IPS-15b (cell line): ENCODE data around the gene PTPRT.

Source experiments
- H3K27me3 ChIP-seq: one replicate; pipeline ENCODE4 v1.6.1; 2013; ENCODE audit warnings: low read length; ENCODE audit not compliant: control insufficient read depth, insufficient read depth
- H3K36me3 ChIP-seq: one replicate; pipeline ENCODE4 v1.6.1; 2013; ENCODE audit warnings: low read length; ENCODE audit not compliant: control insufficient read depth, insufficient read depth
- H3K4me1 ChIP-seq: one replicate; pipeline ENCODE4 v1.6.1; 2013; ENCODE audit warnings: mild to moderate bottlenecking, low read length; ENCODE audit not compliant: control insufficient read depth, insufficient read depth
- H3K4me3 ChIP-seq: one replicate; pipeline ENCODE4 v1.5.1; 2013; ENCODE audit warnings: low read depth, low read length
- H3K9ac ChIP-seq: one replicate; pipeline ENCODE4 v1.6.1; 2013; ENCODE audit warnings: low read depth, mild to moderate bottlenecking, low read length
- H3K9me3 ChIP-seq: one replicate; pipeline ENCODE4 v1.6.1; 2013; ENCODE audit warnings: mild to moderate bottlenecking, low read length; ENCODE audit not compliant: control insufficient read depth, insufficient read depth

The PTPRT gene

GRCh38 chr20:42179768-42180167 lies 1009.9 kb downstream of the PTPRT start:
- H3K9ac ChIP-seq: no peak overlapping the region

GRCh38 chr20:42173440-42173839 lies 1016.3 kb downstream of the PTPRT start:
- no peak overlapping the region for H3K4me3 ChIP-seq
- H3K9ac ChIP-seq: no peak overlapping the region
- no peaks in the 10 kb centered on the region for H3K4me1 ChIP-seq
- no peaks in the 10 kb centered on the region for H3K36me3 ChIP-seq
- H3K9me3 ChIP-seq: no peaks in the 10 kb centered on the region
- peaks cover 3% of the 10 kb centered on the region for H3K27me3 ChIP-seq

More at GRCh38 chr20:42179768-42180167, 1009.9 kb downstream of the PTPRT start:
- no peaks in the 10 kb centered on the region for H3K4me1 ChIP-seq
- no peak overlapping the region for H3K4me3 ChIP-seq
- no peaks in the 10 kb centered on the region for H3K9me3 ChIP-seq
- no peaks in the 10 kb centered on the region for H3K36me3 ChIP-seq
- peaks cover 16% of the 10 kb centered on the region for H3K27me3 ChIP-seq

GRCh38 chr20:42164121-42164890 lies 1025.4 kb downstream of the PTPRT start:
- Histone ChIP-seq H3K36me3 (no peaks in the 10 kb centered on the region), H3K4me3 (no peak overlapping the region), H3K27me3 (peaks cover 17% of the 10 kb centered on the region), H3K9me3 (no peaks in the 10 kb centered on the region), H3K4me1 (peaks cover 10% of the 10 kb centered on the region), H3K9ac (no peak overlapping the region)

GRCh38 chr20:42161228-42161829 lies 1028.4 kb downstream of the PTPRT start:
- peaks cover 10% of the 10 kb centered on the region for H3K4me1 ChIP-seq
- H3K36me3 ChIP-seq: no peaks in the 10 kb centered on the region
- H3K27me3 ChIP-seq: peaks cover 19% of the 10 kb centered on the region
- H3K9ac ChIP-seq: no peak overlapping the region
- H3K9me3 ChIP-seq: no peaks in the 10 kb centered on the region
- no peak overlapping the region for H3K4me3 ChIP-seq

DNA sequence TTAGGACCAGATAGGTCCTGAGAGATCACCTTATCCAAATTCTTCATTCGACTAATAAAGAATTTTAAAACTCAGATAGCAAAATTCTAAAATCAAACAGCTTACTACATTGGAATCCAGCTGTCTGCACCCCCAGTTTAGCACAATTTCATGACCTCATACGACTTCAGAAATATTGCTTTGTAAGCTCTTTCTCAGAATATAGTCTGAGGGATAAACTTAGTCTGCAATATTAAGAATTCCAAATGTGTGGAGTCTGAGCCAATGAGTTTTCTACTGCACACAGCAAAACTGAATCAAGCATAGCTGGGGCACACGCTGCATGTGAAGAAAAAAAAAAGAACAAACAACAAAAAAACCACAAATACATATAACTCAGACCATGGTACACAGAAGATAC lies 1029.9 kb downstream of the PTPRT start:
- no peaks in the 10 kb centered on the region for H3K36me3 ChIP-seq
- no peak overlapping the region for H3K4me3 ChIP-seq
- no peak overlapping the region for H3K9ac ChIP-seq
- peaks cover 19% of the 10 kb centered on the region for H3K27me3 ChIP-seq
- peaks cover 10% of the 10 kb centered on the region for H3K4me1 ChIP-seq
- no peaks in the 10 kb centered on the region for H3K9me3 ChIP-seq

GRCh38 chr20:42158272-42158671 lies 1031.4 kb downstream of the PTPRT start:
- H3K9me3 ChIP-seq: no peaks in the 10 kb centered on the region
- H3K4me1 ChIP-seq: peaks cover 10% of the 10 kb centered on the region
- H3K4me3 ChIP-seq: no peak overlapping the region
- H3K9ac ChIP-seq: no peak overlapping the region
- no peaks in the 10 kb centered on the region for H3K36me3 ChIP-seq
- H3K27me3 ChIP-seq: peaks cover 19% of the 10 kb centered on the region

DNA sequence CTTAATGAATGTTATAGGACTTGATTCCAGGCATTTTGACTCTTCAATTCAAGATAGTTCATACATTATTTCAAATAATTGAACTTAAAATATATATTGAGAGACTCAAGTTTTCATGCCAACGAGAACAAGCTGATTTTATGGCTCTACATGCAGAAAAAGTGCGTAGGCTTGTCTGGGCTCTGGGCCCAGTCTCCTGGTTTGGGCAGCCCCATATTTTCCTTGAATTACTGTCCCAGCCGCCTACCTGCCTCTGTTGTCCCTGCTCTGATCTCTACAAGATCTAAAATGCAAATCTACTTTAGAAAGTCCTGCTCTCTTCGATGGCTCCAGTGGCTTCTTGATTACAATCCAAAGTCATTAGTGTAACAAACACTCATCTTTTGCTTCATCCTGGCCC lies 1034.1 kb downstream of the PTPRT start:
- Histone ChIP-seq H3K4me1 (peaks cover 6% of the 10 kb centered on the region), H3K36me3 (no peaks in the 10 kb centered on the region), H3K9ac (no peak overlapping the region), H3K27me3 (peaks cover 5% of the 10 kb centered on the region), H3K9me3 (no peaks in the 10 kb centered on the region), H3K4me3 (no peak overlapping the region)

DNA sequence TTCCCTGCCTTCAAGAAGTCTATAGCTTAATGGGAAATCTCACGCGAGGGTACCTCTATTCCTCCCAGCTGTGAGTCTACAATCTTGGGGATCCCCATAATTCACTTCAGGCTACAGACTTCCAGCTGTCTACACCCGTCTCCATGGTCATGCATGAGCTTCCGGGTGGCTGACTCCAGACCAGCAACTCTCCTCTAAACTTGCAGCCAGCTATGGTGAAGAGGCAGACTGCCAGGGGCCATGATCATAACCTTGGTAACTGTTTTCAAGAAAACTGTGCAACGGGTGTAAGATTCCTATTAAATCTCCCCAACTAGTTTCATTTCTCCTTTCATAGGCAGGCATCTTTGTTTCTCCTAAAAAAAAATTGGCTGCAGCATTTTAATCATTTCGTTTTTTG lies 1037.1 kb downstream of the PTPRT start:
- Histone ChIP-seq H3K9ac (no peak overlapping the region), H3K4me3 (no peak overlapping the region), H3K27me3 (peaks cover 1% of the 10 kb centered on the region), H3K36me3 (no peaks in the 10 kb centered on the region), H3K4me1 (no peaks in the 10 kb centered on the region), H3K9me3 (no peaks in the 10 kb centered on the region)

- no peak overlapping the region for H3K9ac ChIP-seq
- H3K4me1 ChIP-seq: no peaks in the 10 kb centered on the region
- H3K27me3 ChIP-seq: no peaks in the 10 kb centered on the region
- no peak overlapping the region for H3K4me3 ChIP-seq
- no peaks in the 10 kb centered on the region for H3K9me3 ChIP-seq
- H3K36me3 ChIP-seq: no peaks in the 10 kb centered on the region
These were observed 1039.5 kb downstream of the PTPRT start for GRCh38 chr20:42150230-42150629.

GRCh38 chr20:42138729-42139128 lies 1051.0 kb downstream of the PTPRT start:
- Histone ChIP-seq H3K9me3 (no peaks in the 10 kb centered on the region), H3K4me1 (no peaks in the 10 kb centered on the region), H3K27me3 (no peaks in the 10 kb centered on the region), H3K9ac (no peak overlapping the region), H3K4me3 (no peak overlapping the region), H3K36me3 (no peaks in the 10 kb centered on the region)

GRCh38 chr20:42134265-42135098 lies 1055.2 kb downstream of the PTPRT start:
- Histone ChIP-seq H3K27me3 (no peaks in the 10 kb centered on the region), H3K9me3 (no peaks in the 10 kb centered on the region), H3K9ac (no peak overlapping the region), H3K4me1 (no peaks in the 10 kb centered on the region), H3K36me3 (no peaks in the 10 kb centered on the region), H3K4me3 (no peak overlapping the region)
